ENCODE results near the gene GLIS1.

DNA sequence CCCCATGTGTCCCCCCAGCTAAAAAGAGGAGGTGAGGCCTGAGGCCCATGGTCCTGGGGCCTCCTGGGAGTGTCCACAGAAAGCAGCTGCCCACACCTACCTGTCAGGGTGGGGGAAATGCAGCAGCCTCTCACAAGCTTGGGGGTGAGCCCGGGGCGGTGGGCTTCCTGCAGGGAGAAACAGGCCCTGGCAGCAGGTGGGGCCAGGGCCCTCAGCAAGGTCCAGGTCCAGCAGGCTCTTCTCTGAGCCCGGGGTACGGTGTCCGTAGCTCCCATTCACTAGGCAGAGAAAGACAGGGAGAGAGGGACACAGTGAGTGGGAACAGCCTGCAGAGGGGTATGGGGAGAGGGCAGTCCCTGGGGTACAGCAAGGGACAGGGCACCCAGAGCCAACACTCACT is 139.0 kb downstream of the GLIS1 start:
- TF ChIP-seq, protein P1, sequence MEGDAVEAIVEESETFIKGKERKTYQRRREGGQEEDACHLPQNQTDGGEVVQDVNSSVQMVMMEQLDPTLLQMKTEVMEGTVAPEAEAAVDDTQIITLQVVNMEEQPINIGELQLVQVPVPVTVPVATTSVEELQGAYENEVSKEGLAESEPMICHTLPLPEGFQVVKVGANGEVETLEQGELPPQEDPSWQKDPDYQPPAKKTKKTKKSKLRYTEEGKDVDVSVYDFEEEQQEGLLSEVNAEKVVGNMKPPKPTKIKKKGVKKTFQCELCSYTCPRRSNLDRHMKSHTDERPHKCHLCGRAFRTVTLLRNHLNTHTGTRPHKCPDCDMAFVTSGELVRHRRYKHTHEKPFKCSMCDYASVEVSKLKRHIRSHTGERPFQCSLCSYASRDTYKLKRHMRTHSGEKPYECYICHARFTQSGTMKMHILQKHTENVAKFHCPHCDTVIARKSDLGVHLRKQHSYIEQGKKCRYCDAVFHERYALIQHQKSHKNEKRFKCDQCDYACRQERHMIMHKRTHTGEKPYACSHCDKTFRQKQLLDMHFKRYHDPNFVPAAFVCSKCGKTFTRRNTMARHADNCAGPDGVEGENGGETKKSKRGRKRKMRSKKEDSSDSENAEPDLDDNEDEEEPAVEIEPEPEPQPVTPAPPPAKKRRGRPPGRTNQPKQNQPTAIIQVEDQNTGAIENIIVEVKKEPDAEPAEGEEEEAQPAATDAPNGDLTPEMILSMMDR (IDR thresholded peaks at IDR 0.05) = no peak
- no peak for TF ChIP-seq POLR2A (IDR thresholded peaks at IDR 0.05)
- TF ChIP-seq EP300 (IDR thresholded peaks at IDR 0.05) = no peak

All from ovary (tissue), 3 donors.